22Rv1 (cell line): Measurements from ENCODE around the gene GMDS.

Source experiments
- H3K27ac ChIP-seq: fragments of 450-650 bp; 2 replicates; pipeline ENCODE4 v1.5.1; 2017
- ZFX ChIP-seq: fragments of 450-650 bp; IDR thresholded peaks from 2 replicates; pipeline ENCODE4 v1.6.1; 2017; ENCODE audit warnings: antibody characterized with exemption, borderline replicate concordance
- TF ChIP-seq, protein P1 (sequence below): fragments of 450-650 bp; IDR thresholded peaks from 2 replicates; pipeline ENCODE4 v1.5.1; 2017; ENCODE audit warnings: mild to moderate bottlenecking

Gene GMDS

DNA sequence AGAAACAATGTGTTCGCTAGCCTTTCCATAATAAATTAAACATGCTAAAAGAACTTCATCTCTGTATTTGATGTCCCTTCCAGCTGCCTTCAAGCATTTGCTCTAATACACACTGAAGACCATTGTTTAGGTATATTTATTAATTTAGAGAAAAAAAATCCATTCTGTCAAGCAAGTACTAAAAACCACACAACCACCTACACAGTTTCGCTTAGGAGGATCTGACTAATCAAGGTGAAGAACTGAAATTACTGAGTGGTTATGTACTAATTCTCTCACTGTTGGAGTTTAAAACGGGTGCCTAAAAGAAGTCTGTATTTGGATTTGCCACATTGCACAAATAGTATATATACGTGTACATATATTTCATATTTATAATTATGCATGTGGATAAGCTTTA, 58.9 kb downstream of the GMDS start:
- H3K27ac ChIP-seq, result no peak overlapping the region
- TF ChIP-seq, protein P1, sequence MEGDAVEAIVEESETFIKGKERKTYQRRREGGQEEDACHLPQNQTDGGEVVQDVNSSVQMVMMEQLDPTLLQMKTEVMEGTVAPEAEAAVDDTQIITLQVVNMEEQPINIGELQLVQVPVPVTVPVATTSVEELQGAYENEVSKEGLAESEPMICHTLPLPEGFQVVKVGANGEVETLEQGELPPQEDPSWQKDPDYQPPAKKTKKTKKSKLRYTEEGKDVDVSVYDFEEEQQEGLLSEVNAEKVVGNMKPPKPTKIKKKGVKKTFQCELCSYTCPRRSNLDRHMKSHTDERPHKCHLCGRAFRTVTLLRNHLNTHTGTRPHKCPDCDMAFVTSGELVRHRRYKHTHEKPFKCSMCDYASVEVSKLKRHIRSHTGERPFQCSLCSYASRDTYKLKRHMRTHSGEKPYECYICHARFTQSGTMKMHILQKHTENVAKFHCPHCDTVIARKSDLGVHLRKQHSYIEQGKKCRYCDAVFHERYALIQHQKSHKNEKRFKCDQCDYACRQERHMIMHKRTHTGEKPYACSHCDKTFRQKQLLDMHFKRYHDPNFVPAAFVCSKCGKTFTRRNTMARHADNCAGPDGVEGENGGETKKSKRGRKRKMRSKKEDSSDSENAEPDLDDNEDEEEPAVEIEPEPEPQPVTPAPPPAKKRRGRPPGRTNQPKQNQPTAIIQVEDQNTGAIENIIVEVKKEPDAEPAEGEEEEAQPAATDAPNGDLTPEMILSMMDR, result no peak
- TF ChIP-seq ZFX, result no peak

GRCh38 chr6:2185466-2185865, 59.9 kb downstream of the GMDS start:
- no peak for TF ChIP-seq ZFX
- TF ChIP-seq, protein P1, result no peak

GRCh38 chr6:2184700-2185455, 60.5 kb downstream of the GMDS start:
- H3K27ac ChIP-seq, result no peak overlapping the region
- TF ChIP-seq, protein P1, result no peak
- no peak for TF ChIP-seq ZFX

More at GRCh38 chr6:2185466-2185865, 59.9 kb downstream of the GMDS start:
- no peak overlapping the region for H3K27ac ChIP-seq

- TF ChIP-seq ZFX, result no peak
- TF ChIP-seq, protein P1, result no peak
Measured at GRCh38 chr6:2183752-2184151, 61.7 kb downstream of the GMDS start.

GRCh38 chr6:2183246-2183645, 62.2 kb downstream of the GMDS start:
- TF ChIP-seq ZFX, result no peak
- TF ChIP-seq, protein P1, result no peak

More at GRCh38 chr6:2183752-2184151, 61.7 kb downstream of the GMDS start:
- no peak overlapping the region for H3K27ac ChIP-seq

DNA sequence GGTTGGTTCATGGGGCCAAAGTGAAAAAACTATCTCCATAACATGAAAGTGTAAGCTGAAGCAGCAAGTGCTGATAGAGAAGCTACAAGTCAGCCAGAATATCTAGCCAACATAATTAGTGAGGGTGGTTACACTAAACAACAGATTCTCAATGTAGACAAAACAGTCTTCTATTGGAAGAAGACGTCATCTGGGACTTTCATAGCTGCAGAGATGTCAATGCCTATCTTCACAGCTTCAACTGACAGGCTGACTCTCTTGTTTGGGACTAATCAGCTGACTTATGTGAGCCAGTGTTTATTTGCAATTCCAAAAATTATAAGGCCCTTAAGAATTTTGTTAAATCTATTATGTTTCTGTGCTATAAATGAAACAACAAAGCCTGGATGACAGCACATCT, 63.2 kb downstream of the GMDS start:
- TF ChIP-seq, protein P1, result no peak
- TF ChIP-seq ZFX, result no peak
- H3K27ac ChIP-seq, result no peak overlapping the region

More at GRCh38 chr6:2183246-2183645, 62.2 kb downstream of the GMDS start:
- H3K27ac ChIP-seq, result no peak overlapping the region

DNA sequence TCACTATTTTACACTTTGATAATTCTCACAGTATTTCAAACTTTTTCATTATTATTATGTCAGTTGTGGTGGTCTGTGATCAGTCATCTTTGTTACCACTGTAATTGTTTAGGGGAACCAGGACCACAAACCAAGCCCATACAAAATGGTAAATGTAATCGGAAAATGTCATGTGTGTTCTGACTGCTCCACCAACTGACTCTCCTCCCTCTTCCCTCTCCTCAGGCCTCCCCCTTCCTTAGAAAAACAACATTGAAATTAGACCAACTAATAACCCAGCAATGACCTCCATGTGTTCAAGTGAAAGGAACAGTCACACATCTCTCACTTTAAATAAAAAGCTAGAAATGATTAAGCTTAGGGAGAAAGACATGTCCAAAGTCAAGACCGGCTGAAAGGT, 63.8 kb downstream of the GMDS start:
- no peak for TF ChIP-seq ZFX
- TF ChIP-seq, protein P1, result no peak
- no peak overlapping the region for H3K27ac ChIP-seq
